ENCODE results near the gene CCDC43.
A peak's percentile ranks its signal among the peaks of the same experiment; 100 is the strongest.
"Not testable (repeated sequence)": the region's sequence is repeated elsewhere in the genome, so short reads cannot be mapped to it uniquely, and the experiment has no call there.

Gene CCDC43

GRCh38 chr17:44672479-44673093 is 17.0 kb downstream of the CCDC43 start:
- no peak for DNase-seq (ENCODE audit: low read depth in 1 of 2, low spot score in 1 of 2)

GRCh38 chr17:44666006-44666405 is 23.6 kb downstream of the CCDC43 start:
- DNase-seq (ENCODE audit: low read depth in 1 of 2, low spot score in 1 of 2) = no peak

- no peak for DNase-seq (ENCODE audit: low read depth in 1 of 2, low spot score in 1 of 2)
These were observed 24.7 kb downstream of the CCDC43 start for GRCh38 chr17:44664867-44665266.

- no peak for DNase-seq (ENCODE audit: low read depth in 1 of 2, low spot score in 1 of 2)
These were observed 26.5 kb downstream of the CCDC43 start for GRCh38 chr17:44663095-44663494.

- DNase-seq (ENCODE audit: low read depth in 1 of 2, low spot score in 1 of 2) = no peak
These were observed 27.7 kb downstream of the CCDC43 start for GRCh38 chr17:44661835-44662234.

- DNase-seq (ENCODE audit: low read depth in 1 of 2, low spot score in 1 of 2) = peak in 1 of 2 donors; percentile 3
These were observed 33.4 kb downstream of the CCDC43 start, which contains the start of gene MEIOC for GRCh38 chr17:44655983-44656710. Gene MEIOC, plus strand, starts transcription at chr17:44656468. Its CDS starts 146 bp downstream, at chr17:44656614.

GRCh38 chr17:44653954-44654353 is 35.6 kb downstream of the CCDC43 start:
- DNase-seq (ENCODE audit: low read depth in 1 of 2, low spot score in 1 of 2) = no peak

- DNase-seq (ENCODE audit: low read depth in 1 of 2, low spot score in 1 of 2) = no peak
These were observed 36.2 kb downstream of the CCDC43 start for GRCh38 chr17:44653384-44653783.

GRCh38 chr17:44652727-44653126 is 36.8 kb downstream of the CCDC43 start:
- DNase-seq (ENCODE audit: low read depth in 1 of 2, low spot score in 1 of 2) = no peak

- no peak for DNase-seq (ENCODE audit: low read depth in 1 of 2, low spot score in 1 of 2)
These were observed 38.3 kb downstream of the CCDC43 start for GRCh38 chr17:44651228-44651627.

GRCh38 chr17:44648963-44649362 is 40.6 kb downstream of the CCDC43 start:
- DNase-seq (ENCODE audit: low read depth in 1 of 2, low spot score in 1 of 2) = no peak

- DNase-seq (ENCODE audit: low read depth in 1 of 2, low spot score in 1 of 2) = no peak
These were observed 41.8 kb downstream of the CCDC43 start for GRCh38 chr17:44647736-44648135.

- no peak for DNase-seq (ENCODE audit: low read depth in 1 of 2, low spot score in 1 of 2)
These were observed 43.3 kb downstream of the CCDC43 start for GRCh38 chr17:44646280-44646679.

GRCh38 chr17:44645341-44645740 is 44.2 kb downstream of the CCDC43 start:
- no peak for DNase-seq (ENCODE audit: low read depth in 1 of 2, low spot score in 1 of 2)

- DNase-seq (ENCODE audit: low read depth in 1 of 2, low spot score in 1 of 2) = no peak
These were observed 46.7 kb downstream of the CCDC43 start for GRCh38 chr17:44642834-44643233.

GRCh38 chr17:44637066-44637465 is 52.5 kb downstream of the CCDC43 start:
- DNase-seq (ENCODE audit: low read depth in 1 of 2, low spot score in 1 of 2) = no peak

GRCh38 chr17:44636562-44636961 is 53.0 kb downstream of the CCDC43 start:
- no peak for DNase-seq (ENCODE audit: low read depth in 1 of 2, low spot score in 1 of 2)

- DNase-seq (ENCODE audit: low read depth in 1 of 2, low spot score in 1 of 2) = not testable (repeated sequence)
These were observed 55.2 kb downstream of the CCDC43 start for GRCh38 chr17:44634401-44634800.

GRCh38 chr17:44633998-44634397 is 55.6 kb downstream of the CCDC43 start:
- no peak for DNase-seq (ENCODE audit: low read depth in 1 of 2, low spot score in 1 of 2)

GRCh38 chr17:44630703-44631102 is 58.9 kb downstream of the CCDC43 start:
- no peak for DNase-seq (ENCODE audit: low read depth in 1 of 2, low spot score in 1 of 2)

GRCh38 chr17:44629314-44629713 is 60.3 kb downstream of the CCDC43 start:
- no peak for DNase-seq (ENCODE audit: low read depth in 1 of 2, low spot score in 1 of 2)

- DNase-seq (ENCODE audit: low read depth in 1 of 2, low spot score in 1 of 2) = no peak
These were observed 61.1 kb downstream of the CCDC43 start for GRCh38 chr17:44628243-44629188.
